Neural progenitor cell (in vitro differentiated cells): Measurements from ENCODE around the gene DRGX. TPM values are rescaled to one million over a fixed set of nuclear protein-coding genes. Genes with fewer than 3 reads are reported as not detected.

Experiments used
- DNase-seq: peaks from one replicate; pipeline ENCODE4 v3.0.0-alpha.2; 2016; ENCODE audit warnings: low spot score
- H2AFZ ChIP-seq: fragments of 200-600 bp; sonication (generic); replicated peaks from 2 replicates; pipeline ENCODE4 v1.6.1; 2016; ENCODE audit warnings: antibody characterized with exemption
- H3F3A ChIP-seq: fragments of 200-600 bp; sonication (generic); 2 replicates; pipeline ENCODE4 v1.6.1; 2016; ENCODE audit warnings: antibody characterized with exemption, low read depth
- H3K27ac ChIP-seq: fragments of 200-600 bp; sonication (generic); 2 replicates; pipeline ENCODE4 v1.5.1; 2016; ENCODE audit warnings: mild to moderate bottlenecking
- H3K27me3 ChIP-seq: fragments of 200-600 bp; sonication (generic); 2 replicates; pipeline ENCODE4 v1.6.1; 2016; ENCODE audit warnings: mild to moderate bottlenecking, moderate library complexity
- H3K36me3 ChIP-seq: fragments of 200-600 bp; sonication (generic); 2 replicates; pipeline ENCODE4 v1.5.1; 2016
- H3K4me1 ChIP-seq: fragments of 200-600 bp; sonication (generic); 2 replicates; pipeline ENCODE4 v1.6.1; 2016; ENCODE audit warnings: mixed run types
- H3K4me2 ChIP-seq: fragments of 200-600 bp; sonication (generic); 2 replicates; pipeline ENCODE4 v1.6.1; 2016
- H3K4me3 ChIP-seq: fragments of 200-600 bp; sonication (generic); 2 replicates; pipeline ENCODE4 v1.5.1; 2016
- H3K79me2 ChIP-seq: fragments of 200-600 bp; sonication (generic); 2 replicates; pipeline ENCODE4 v1.6.1; 2016; ENCODE audit warnings: low read depth
- H3K9ac ChIP-seq: fragments of 200-600 bp; sonication (generic); 2 replicates; pipeline ENCODE4 v1.6.1; 2016
- H3K9me3 ChIP-seq: fragments of 200-600 bp; sonication (generic); 2 replicates; pipeline ENCODE4 v1.5.1; 2016; ENCODE audit warnings: low read depth
- H4K20me1 ChIP-seq: fragments of 200-600 bp; sonication (generic); 2 replicates; pipeline ENCODE4 v1.6.1; 2016; ENCODE audit warnings: low read depth
- H3K27ac Mint-ChIP-seq: 3 replicates; pipeline ENCODE4 v1.8.0; 2021; ENCODE audit warnings: mixed read lengths
- H3K27me3 Mint-ChIP-seq: 2 replicates; pipeline ENCODE4 v1.8.0; 2022; ENCODE audit warnings: low read depth, mild to moderate bottlenecking, inconsistent platforms, moderate library complexity, mixed read lengths; ENCODE audit not compliant: insufficient read depth
- H3K36me3 Mint-ChIP-seq: 3 replicates; pipeline ENCODE4 v1.8.0; 2021; ENCODE audit warnings: mixed read lengths
- H3K4me1 Mint-ChIP-seq: 3 replicates; pipeline ENCODE4 v1.8.0; 2021; ENCODE audit warnings: mixed read lengths
- H3K4me3 Mint-ChIP-seq: 3 replicates; pipeline ENCODE4 v1.8.0; 2021; ENCODE audit warnings: mild to moderate bottlenecking, moderate library complexity, mixed read lengths
- H3K9me3 Mint-ChIP-seq: 3 replicates; pipeline ENCODE4 v1.8.0; 2020; ENCODE audit warnings: mixed read lengths
- EZH2 ChIP-seq: fragments of 200-600 bp; sonication (generic); IDR thresholded peaks from 2 replicates; pipeline ENCODE4 v1.6.1; 2017; ENCODE audit warnings: antibody characterized with exemption, mild to moderate bottlenecking, moderate library complexity
- EZH2phosphoT487 ChIP-seq: fragments of 200-600 bp; sonication (generic); IDR thresholded peaks from 2 replicates; pipeline ENCODE4 v1.6.1; 2017; ENCODE audit warnings: antibody characterized with exemption
- total RNA-seq: library from RNA; depleted of rRNA; stranded (reverse); fragments of >200 nt; gene quantifications from 2 replicates; pipeline ENCODE4 v1.2.3, GENCODE V29; 2015; ENCODE audit warnings: low replicate concordance
- TF ChIP-seq, protein P1 (sequence below): fragments of 200-600 bp; sonication (generic); IDR thresholded peaks from 2 replicates; pipeline ENCODE4 v1.5.1; 2017; ENCODE audit warnings: antibody characterized with exemption, mild to moderate bottlenecking

Gene DRGX
- total RNA-seq: not detected in 2 replicates

DNA sequence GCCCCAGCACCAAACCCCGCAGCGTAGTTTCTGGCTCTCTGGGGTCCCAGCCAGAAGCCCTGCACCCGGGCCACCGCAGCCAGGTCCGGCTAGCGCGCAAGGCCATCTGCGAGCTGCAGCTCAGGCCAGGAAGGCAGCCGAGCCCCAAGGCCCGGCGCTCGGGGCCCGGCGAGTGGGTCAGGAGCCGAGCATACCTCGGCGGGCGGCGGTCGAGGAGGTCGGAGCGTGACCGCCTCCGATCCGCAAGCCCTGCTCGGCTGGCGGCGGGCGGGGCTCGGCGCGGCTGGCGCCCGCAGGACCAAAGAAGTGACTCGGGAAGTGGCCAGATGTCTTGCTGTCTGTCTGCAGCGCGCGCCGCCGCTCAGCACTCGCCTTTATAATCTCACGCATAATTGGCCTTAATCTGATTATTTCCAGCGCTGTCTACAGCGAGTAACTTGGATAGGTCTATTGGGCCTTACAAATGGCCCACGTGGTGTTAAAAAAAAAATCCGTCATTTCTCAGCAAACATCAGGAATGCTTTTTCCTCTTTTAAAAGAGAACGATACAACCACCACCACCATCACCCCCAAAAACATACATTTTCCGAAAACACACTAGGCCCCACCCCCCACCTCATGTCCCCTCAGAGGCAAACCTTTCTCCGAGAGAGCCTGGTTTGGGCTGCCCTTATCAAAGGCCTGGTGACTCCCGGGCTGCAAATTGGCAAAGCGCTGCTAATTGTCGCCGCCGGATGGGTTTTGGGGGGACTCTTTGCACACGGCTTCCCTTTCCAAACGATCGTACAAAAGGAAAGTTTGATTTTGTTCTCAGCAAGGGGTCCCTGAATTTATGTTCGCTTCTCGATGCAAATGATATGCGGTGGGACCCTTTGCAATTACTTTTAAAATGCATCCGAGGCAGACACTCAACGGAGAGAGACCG lies at the start of gene DRGX:
TSS of gene DRGX (minus strand) at position 349 of the 925 bp plus-strand sequence. CDS start 649 bp downstream, outside the sequence.
- Mint-ChIP-seq H3K36me3 (no peaks in the 10 kb centered on the region), H3K4me1 (peaks cover 21% of the 10 kb centered on the region), H3K4me3 (peak within 1 kb of the TSS; percentile 71), H3K27me3 (peaks cover 71% of the 10 kb centered on the region), H3K9me3 (no peaks in the 10 kb centered on the region), H3K27ac (no peak within 1 kb of the TSS)
- peaks cover 100% of the 10 kb centered on the region for H3K27me3 ChIP-seq
- peaks cover 36% of the 10 kb centered on the region for H3K4me1 ChIP-seq
- H2AFZ ChIP-seq: peak within 1 kb of the TSS; percentile 5
- TF ChIP-seq EZH2: peak; percentile 82
- TF ChIP-seq EZH2phosphoT487: peak; percentile 76
- TF ChIP-seq, protein P1, sequence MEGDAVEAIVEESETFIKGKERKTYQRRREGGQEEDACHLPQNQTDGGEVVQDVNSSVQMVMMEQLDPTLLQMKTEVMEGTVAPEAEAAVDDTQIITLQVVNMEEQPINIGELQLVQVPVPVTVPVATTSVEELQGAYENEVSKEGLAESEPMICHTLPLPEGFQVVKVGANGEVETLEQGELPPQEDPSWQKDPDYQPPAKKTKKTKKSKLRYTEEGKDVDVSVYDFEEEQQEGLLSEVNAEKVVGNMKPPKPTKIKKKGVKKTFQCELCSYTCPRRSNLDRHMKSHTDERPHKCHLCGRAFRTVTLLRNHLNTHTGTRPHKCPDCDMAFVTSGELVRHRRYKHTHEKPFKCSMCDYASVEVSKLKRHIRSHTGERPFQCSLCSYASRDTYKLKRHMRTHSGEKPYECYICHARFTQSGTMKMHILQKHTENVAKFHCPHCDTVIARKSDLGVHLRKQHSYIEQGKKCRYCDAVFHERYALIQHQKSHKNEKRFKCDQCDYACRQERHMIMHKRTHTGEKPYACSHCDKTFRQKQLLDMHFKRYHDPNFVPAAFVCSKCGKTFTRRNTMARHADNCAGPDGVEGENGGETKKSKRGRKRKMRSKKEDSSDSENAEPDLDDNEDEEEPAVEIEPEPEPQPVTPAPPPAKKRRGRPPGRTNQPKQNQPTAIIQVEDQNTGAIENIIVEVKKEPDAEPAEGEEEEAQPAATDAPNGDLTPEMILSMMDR: no peak
- H3K79me2 ChIP-seq: no peaks in the 10 kb centered on the region
- no peaks in the 10 kb centered on the region for H3K36me3 ChIP-seq
- peaks cover 23% of the 10 kb centered on the region for H3F3A ChIP-seq
- peak within 1 kb of the TSS; percentile 97 for H3K4me2 ChIP-seq
- no peak within 1 kb of the TSS for H3K27ac ChIP-seq
- peaks cover 71% of the 10 kb centered on the region for H4K20me1 ChIP-seq
- no peak within 1 kb of the TSS for H3K9ac ChIP-seq
- H3K9me3 ChIP-seq: no peaks in the 10 kb centered on the region
- peak; percentile 73 for DNase-seq
- H3K4me3 ChIP-seq: peak within 1 kb of the TSS; percentile 48

DNA sequence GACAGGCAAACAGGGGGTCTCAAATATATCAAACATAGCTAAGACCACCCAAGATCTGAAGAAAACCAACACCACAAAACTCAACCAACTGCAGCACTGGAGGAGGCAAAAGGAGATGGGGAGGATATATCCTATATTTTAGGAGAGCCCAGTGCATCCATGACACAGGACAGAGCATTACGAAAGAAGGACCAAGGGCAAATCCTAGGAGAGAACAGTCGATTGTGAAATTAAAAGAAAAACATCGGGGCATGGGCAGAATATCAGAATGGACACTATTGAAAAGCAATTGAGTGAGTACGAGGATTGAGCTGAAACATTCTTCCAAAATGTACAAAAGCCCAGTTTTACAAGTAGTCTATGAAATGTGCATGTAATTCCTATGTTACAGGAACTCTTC lies 48.5 kb upstream of the DRGX start:
- no peaks in the 10 kb centered on the region for H3K4me1 Mint-ChIP-seq
- H3K4me1 ChIP-seq: no peaks in the 10 kb centered on the region
- no peaks in the 10 kb centered on the region for H3K79me2 ChIP-seq
- H3K9me3 Mint-ChIP-seq: peaks cover 11% of the 10 kb centered on the region
- H3K36me3 ChIP-seq: no peaks in the 10 kb centered on the region
- TF ChIP-seq EZH2 (no peak), EZH2phosphoT487 (no peak)
- TF ChIP-seq, protein P1: no peak
- H3K4me3 Mint-ChIP-seq: no peak overlapping the region
- H3K9me3 ChIP-seq: no peaks in the 10 kb centered on the region
- no peaks in the 10 kb centered on the region for H3F3A ChIP-seq
- no peak overlapping the region for H3K27ac Mint-ChIP-seq
- H3K27me3 Mint-ChIP-seq: no peaks in the 10 kb centered on the region
- no peak overlapping the region for H3K4me3 ChIP-seq
- H4K20me1 ChIP-seq: no peaks in the 10 kb centered on the region
- no peak overlapping the region for H3K9ac ChIP-seq
- H2AFZ ChIP-seq: no peak overlapping the region
- H3K27ac ChIP-seq: no peak overlapping the region
- no peaks in the 10 kb centered on the region for H3K36me3 Mint-ChIP-seq
- no peak overlapping the region for H3K4me2 ChIP-seq
- DNase-seq: no peak
- H3K27me3 ChIP-seq: no peaks in the 10 kb centered on the region

DNA sequence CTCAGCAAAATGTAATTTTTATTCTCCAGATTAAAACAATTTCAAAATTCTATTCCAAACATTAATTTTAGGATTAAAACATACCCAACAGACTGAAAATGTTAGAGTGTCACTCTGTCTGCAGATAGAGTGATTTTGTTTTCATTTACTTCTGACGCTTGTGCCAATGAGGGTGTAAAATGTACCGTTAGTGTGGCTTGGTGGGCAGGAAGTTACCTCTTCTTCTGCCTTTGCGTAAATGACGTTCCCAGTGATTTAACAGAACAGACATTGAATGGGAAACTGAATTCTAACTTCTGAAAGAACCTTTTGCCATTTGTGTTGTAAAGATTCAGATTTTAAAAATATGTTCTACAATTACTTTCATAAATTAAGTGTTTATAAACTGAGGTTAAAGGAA lies 47.0 kb upstream of the DRGX start:
- no peaks in the 10 kb centered on the region for H3K9me3 ChIP-seq
- H3K9ac ChIP-seq: no peak overlapping the region
- no peak overlapping the region for H3K27ac ChIP-seq
- H3K36me3 ChIP-seq: no peaks in the 10 kb centered on the region
- no peak for DNase-seq
- peaks cover 7% of the 10 kb centered on the region for H3K9me3 Mint-ChIP-seq
- H3K27me3 Mint-ChIP-seq: no peaks in the 10 kb centered on the region
- no peaks in the 10 kb centered on the region for H3K4me1 Mint-ChIP-seq
- H3K36me3 Mint-ChIP-seq: no peaks in the 10 kb centered on the region
- no peaks in the 10 kb centered on the region for H3K27me3 ChIP-seq
- H2AFZ ChIP-seq: no peak overlapping the region
- no peaks in the 10 kb centered on the region for H4K20me1 ChIP-seq
- no peak for TF ChIP-seq EZH2phosphoT487
- TF ChIP-seq, protein P1: no peak
- TF ChIP-seq EZH2: no peak
- H3K27ac Mint-ChIP-seq: no peak overlapping the region
- H3F3A ChIP-seq: no peaks in the 10 kb centered on the region
- no peaks in the 10 kb centered on the region for H3K4me1 ChIP-seq
- no peak overlapping the region for H3K4me3 Mint-ChIP-seq
- no peak overlapping the region for H3K4me3 ChIP-seq
- no peak overlapping the region for H3K4me2 ChIP-seq
- H3K79me2 ChIP-seq: no peaks in the 10 kb centered on the region
